Measurements from ENCODE around the gene MUSK. TPM values are rescaled to one million over a fixed set of nuclear protein-coding genes. Genes with fewer than 3 reads are reported as not detected.

The MUSK gene
- total and polyA plus RNA-seq, 2 donors (not counting 3 experiments of a cell fraction or from before 2014, with no cell fraction given), result 0.08 TPM; not detected in 1

DNA sequence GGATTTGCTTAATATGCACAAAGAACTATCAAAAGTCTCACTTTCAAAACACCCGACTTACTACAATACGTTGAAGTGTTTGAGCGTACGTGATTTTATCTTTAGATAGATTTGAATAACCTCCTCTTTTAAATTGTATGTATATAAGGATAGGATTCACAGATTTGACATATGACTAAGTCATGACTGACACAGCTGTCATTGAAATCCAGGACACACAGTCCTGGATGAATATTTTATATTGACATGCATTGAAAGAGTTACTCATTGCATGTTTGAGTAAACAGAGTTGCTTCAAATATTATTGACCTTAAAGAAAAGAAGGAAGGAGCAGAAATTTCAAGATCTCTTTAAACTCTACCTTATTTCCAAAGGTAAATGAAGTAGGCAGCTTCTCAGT, 3.3 kb downstream of the MUSK start:
- H3K9me1 ChIP-seq (replicated peaks; ENCODE audit: control insufficient read depth, extremely low read depth, insufficient read depth, low read length), result no peaks in the 10 kb centered on the region
- H3K9me3 ChIP-seq (replicated peaks; ENCODE audit: control insufficient read depth, insufficient read depth, low read length), result no peaks in the 10 kb centered on the region
- no peaks in the 10 kb centered on the region for H3K79me2 ChIP-seq (ENCODE audit: control insufficient read depth, insufficient read depth, low read length)
- H3K27me3 ChIP-seq (ENCODE audit: control insufficient read depth in 2 of 2, insufficient read depth in 2 of 2, low read length in 2 of 2), result no peaks in the 10 kb centered on the region
- no peaks in the 10 kb centered on the region for H4K20me1 ChIP-seq (replicated peaks; ENCODE audit: control insufficient read depth, extremely low read depth, insufficient read depth, low read length)
- no peak overlapping the region for H3K4me2 ChIP-seq (ENCODE audit: insufficient read depth, low read length)
- no peak overlapping the region for H2AFZ ChIP-seq (ENCODE audit: low read depth, low read length)
- ChIA-PET CTCF (no interaction called here), POLR2A (no interaction called here)
- no peak overlapping the region for H3K4me3 ChIP-seq (replicated peaks in 1 of 3; ENCODE audit: insufficient read depth in 1 of 3, low read depth in 1 of 3, low read length in 3 of 3)
- no peak overlapping the region for H3K27ac ChIP-seq (ENCODE audit: insufficient read depth, low read depth, low read length)
- peaks cover 5% of the 10 kb centered on the region for H3K4me1 ChIP-seq (ENCODE audit: control insufficient read depth, extremely low read depth, insufficient read depth, low read length)
- intact Hi-C loops (cut with micrococcal nuclease), result no loop called here
- dilution Hi-C loops (cut with MboI; ENCODE audit: extremely low pct_ligation_motif_present, low sequenced_read_pairs), result no loop called here
- H3K9ac ChIP-seq (replicated peaks; ENCODE audit: extremely low read depth, insufficient read depth, low read length), result no peak overlapping the region
- FAIRE-seq (no peak), DNase-seq (ENCODE audit: low read depth, low spot score) (no peak)
- BruUV-seq (replicated peaks), result no TSS peak
- H3K36me3 ChIP-seq (ENCODE audit: control insufficient read depth in 2 of 2, extremely low read depth in 1 of 2, insufficient read depth in 2 of 2, low read length in 2 of 2), result no peaks in the 10 kb centered on the region
- TF ChIP-seq, protein P1, sequence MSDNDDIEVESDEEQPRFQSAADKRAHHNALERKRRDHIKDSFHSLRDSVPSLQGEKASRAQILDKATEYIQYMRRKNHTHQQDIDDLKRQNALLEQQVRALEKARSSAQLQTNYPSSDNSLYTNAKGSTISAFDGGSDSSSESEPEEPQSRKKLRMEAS (IDR thresholded peaks at IDR 0.05; ENCODE audit: insufficient read depth, insufficient read length), result no peak
- TF ChIP-seq GATA2 (IDR thresholded peaks at IDR 0.05; ENCODE audit: insufficient read depth, insufficient read length, low read depth, low read length), result no peak
- TF ChIP-seq MYC (IDR thresholded peaks at IDR 0.05; ENCODE audit: low read depth, low read length), result no peak
- TF ChIP-seq JUN (IDR thresholded peaks at IDR 0.05; ENCODE audit: borderline replicate concordance, insufficient read depth, insufficient read length, low read depth), result no peak
- no peak for TF ChIP-seq POLR2A (IDR thresholded peaks at IDR 0.05; ENCODE audit: low read depth, low read length)
- TF ChIP-seq, protein P2, sequence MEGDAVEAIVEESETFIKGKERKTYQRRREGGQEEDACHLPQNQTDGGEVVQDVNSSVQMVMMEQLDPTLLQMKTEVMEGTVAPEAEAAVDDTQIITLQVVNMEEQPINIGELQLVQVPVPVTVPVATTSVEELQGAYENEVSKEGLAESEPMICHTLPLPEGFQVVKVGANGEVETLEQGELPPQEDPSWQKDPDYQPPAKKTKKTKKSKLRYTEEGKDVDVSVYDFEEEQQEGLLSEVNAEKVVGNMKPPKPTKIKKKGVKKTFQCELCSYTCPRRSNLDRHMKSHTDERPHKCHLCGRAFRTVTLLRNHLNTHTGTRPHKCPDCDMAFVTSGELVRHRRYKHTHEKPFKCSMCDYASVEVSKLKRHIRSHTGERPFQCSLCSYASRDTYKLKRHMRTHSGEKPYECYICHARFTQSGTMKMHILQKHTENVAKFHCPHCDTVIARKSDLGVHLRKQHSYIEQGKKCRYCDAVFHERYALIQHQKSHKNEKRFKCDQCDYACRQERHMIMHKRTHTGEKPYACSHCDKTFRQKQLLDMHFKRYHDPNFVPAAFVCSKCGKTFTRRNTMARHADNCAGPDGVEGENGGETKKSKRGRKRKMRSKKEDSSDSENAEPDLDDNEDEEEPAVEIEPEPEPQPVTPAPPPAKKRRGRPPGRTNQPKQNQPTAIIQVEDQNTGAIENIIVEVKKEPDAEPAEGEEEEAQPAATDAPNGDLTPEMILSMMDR (IDR thresholded peaks at IDR 0.05; ENCODE audit: extremely low read depth in 1 of 2, insufficient read depth in 1 of 2, low read depth in 1 of 2, low read length in 2 of 2), result no peak
- TF ChIP-seq POLR2AphosphoS5 (IDR thresholded peaks at IDR 0.05; ENCODE audit: insufficient read depth, low read depth, low read length), result no peak
- no peak for TF ChIP-seq EZH2 (IDR thresholded peaks at IDR 0.05; ENCODE audit: borderline replicate concordance, low read depth, low read length, severe bottlenecking)
- TF ChIP-seq FOS (IDR thresholded peaks at IDR 0.05; ENCODE audit: borderline replicate concordance, insufficient read depth, low read length), result no peak

Measured in endothelial cell of umbilical vein (primary cell).